ENCODE measurements around the gene MLC1.

The MLC1 gene

DNA sequence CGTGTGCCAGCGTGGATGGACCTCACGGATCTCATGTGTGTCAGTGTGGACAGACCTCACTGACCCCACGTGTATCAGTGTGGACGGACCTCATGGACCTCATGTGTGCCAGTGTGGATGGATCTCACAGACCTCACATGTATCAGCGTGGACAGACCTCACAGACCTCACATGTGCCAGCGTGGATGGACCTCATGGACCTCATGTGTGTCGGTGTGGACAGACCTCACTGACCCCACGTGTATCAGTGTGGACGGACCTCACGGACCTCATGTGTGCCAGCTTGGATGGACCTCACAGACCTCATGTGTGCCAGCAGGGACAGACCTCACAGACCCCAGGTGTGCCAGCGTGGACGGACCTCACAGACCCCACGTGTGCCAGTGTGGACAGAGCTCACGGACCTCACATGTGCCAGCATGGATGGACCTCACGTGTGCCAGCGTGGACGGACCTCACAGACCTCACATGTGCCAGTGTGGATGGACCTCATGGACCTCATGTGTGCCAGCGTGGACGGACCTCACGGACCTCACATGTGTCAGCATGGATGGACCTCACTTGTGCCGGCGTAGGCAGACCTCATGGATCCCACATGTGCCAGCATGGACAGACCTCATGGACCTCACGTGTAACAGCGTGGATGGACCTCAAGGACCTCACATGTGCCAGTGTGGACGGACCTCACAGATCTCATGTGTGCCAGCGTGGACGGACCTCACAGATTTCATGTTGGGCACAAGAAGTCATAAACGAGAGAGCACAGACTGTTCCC, 45.4 kb downstream of the MLC1 start (continued):
- no peak for TF ChIP-seq CSDC2 (CRISPR knock-in tag; IDR thresholded peaks at IDR 0.05)

DNA sequence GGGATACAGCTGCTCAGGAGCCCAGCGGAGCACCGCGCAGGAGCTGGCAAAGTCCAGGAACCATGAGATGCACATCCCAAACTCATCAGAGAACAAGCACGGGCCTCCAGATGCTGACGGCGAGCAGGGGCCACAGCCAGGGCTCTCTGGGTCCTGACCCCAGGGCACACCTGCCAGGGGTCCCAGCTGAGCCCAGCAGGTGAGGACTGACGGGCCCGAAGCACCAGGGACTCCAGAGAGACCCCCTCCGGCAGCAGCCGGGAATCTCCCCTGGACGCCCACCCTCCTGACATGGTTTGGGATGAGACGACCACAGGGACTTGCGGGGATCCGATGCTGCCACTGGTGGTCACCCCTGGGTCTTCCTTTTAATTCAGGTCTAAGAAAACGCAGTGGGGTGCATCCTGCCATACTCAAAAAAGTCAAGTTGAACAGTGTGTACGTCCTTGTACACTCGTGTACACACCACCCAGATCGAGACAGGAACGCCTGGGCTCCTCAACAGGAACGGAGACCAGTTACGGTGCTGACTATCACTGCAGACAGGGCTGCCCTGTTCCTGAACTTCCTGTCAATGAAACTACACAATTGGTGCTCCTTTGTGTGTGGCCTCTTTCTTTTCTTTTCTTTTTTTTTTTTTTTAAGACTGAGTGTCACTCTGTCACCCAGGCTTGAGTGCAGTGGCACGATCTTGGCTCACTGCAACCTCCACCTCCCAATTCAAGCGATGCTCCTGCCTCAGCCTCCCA, 49.1 kb downstream of the MLC1 start:
- TF ChIP-seq TCF4 (CRISPR knock-in tag; IDR thresholded peaks at IDR 0.05; ENCODE audit: borderline replicate concordance) (no peak), ZFP30 (CRISPR knock-in tag; IDR thresholded peaks at IDR 0.05) (no peak), SNAI2 (CRISPR knock-in tag; IDR thresholded peaks at IDR 0.05) (no peak), GLIS3 (CRISPR knock-in tag; IDR thresholded peaks at IDR 0.05) (no peak), ZNF8 (CRISPR knock-in tag; IDR thresholded peaks at IDR 0.05) (no peak), ZC3H10 (CRISPR knock-in tag; IDR thresholded peaks at IDR 0.05) (no peak), PATZ1 (CRISPR knock-in tag; IDR thresholded peaks at IDR 0.05; ENCODE audit: borderline replicate concordance) (no peak), RARB (CRISPR knock-in tag; IDR thresholded peaks at IDR 0.05) (no peak), BACH2 (CRISPR knock-in tag; IDR thresholded peaks at IDR 0.05; ENCODE audit: borderline replicate concordance) (no peak), CSDC2 (CRISPR knock-in tag; IDR thresholded peaks at IDR 0.05) (no peak), PPARA (CRISPR knock-in tag; IDR thresholded peaks at IDR 0.05; ENCODE audit: borderline replicate concordance) (no peak)
- ATAC-seq = no peak

- no peak for ATAC-seq
- no peak for TF ChIP-seq CREB5 (CRISPR knock-in tag; IDR thresholded peaks at IDR 0.05; ENCODE audit: low read depth)
- TF ChIP-seq CSRNP3 (CRISPR knock-in tag; IDR thresholded peaks at IDR 0.05) = no peak
- no peak for TF ChIP-seq PATZ1 (CRISPR knock-in tag; IDR thresholded peaks at IDR 0.05; ENCODE audit: borderline replicate concordance)
- no peak for TF ChIP-seq ZFP3 (CRISPR knock-in tag; IDR thresholded peaks at IDR 0.05)
- TF ChIP-seq ZFP30 (CRISPR knock-in tag; IDR thresholded peaks at IDR 0.05) = no peak
- TF ChIP-seq OSR1 (CRISPR knock-in tag; IDR thresholded peaks at IDR 0.05) = no peak
- no peak for TF ChIP-seq ESRRG (CRISPR knock-in tag; IDR thresholded peaks at IDR 0.05)
- TF ChIP-seq ZC3H10 (CRISPR knock-in tag; IDR thresholded peaks at IDR 0.05) = no peak
- TF ChIP-seq CSDC2 (CRISPR knock-in tag; IDR thresholded peaks at IDR 0.05) = no peak
- no peak for TF ChIP-seq SNAI2 (CRISPR knock-in tag; IDR thresholded peaks at IDR 0.05)
- TF ChIP-seq BACH2 (CRISPR knock-in tag; IDR thresholded peaks at IDR 0.05; ENCODE audit: borderline replicate concordance) = no peak
- no peak for TF ChIP-seq TSHZ2 (CRISPR knock-in tag; IDR thresholded peaks at IDR 0.05)
- TF ChIP-seq PPARA (CRISPR knock-in tag; IDR thresholded peaks at IDR 0.05; ENCODE audit: borderline replicate concordance) = no peak
- TF ChIP-seq POU6F1 (CRISPR knock-in tag; IDR thresholded peaks at IDR 0.05; ENCODE audit: borderline replicate concordance, low read depth) = no peak
- no peak for TF ChIP-seq ISL1 (CRISPR knock-in tag; IDR thresholded peaks at IDR 0.05)
- TF ChIP-seq ZNF70 (CRISPR knock-in tag; IDR thresholded peaks at IDR 0.05) = no peak
- no peak for TF ChIP-seq TOX (CRISPR knock-in tag; IDR thresholded peaks at IDR 0.05; ENCODE audit: borderline replicate concordance)
These were observed 49.9 kb downstream of the MLC1 start for GRCh38 chr22:50035131-50035881.

All from SK-N-SH treated with all-trans-retinoic acid at 6 μM for 48 hours (cell line).